MM.1S (cell line): Measurements from ENCODE around the gene METAP2.

Source experiments
- DNase-seq: peaks from one replicate; pipeline ENCODE4 v3.0.0-alpha.2; 2015
- H2AFZ ChIP-seq: fragments of 300-600 bp; sonication (generic); 2 replicates; pipeline ENCODE4 v1.6.0; 2016; ENCODE audit warnings: antibody characterized with exemption, low read length
- H3F3A ChIP-seq: fragments of 300-600 bp; sonication (generic); 2 replicates; pipeline ENCODE4 v1.6.1; 2016; ENCODE audit warnings: mild to moderate bottlenecking, antibody characterized with exemption, low read length, moderate library complexity, mixed read lengths; ENCODE audit not compliant: insufficient read depth
- H3K27ac ChIP-seq: fragments of 300-600 bp; sonication (generic); 2 replicates; pipeline ENCODE4 v1.5.1; 2016; ENCODE audit warnings: mild to moderate bottlenecking, low read length
- H3K27me3 ChIP-seq: fragments of 300-600 bp; sonication (generic); replicated peaks from 2 replicates; pipeline ENCODE4 v1.6.0; 2016; ENCODE audit warnings: low read length; ENCODE audit not compliant: insufficient read depth
- H3K36me3 ChIP-seq: fragments of 300-600 bp; sonication (generic); replicated peaks from 2 replicates; pipeline ENCODE4 v1.6.1; 2016; ENCODE audit warnings: mild to moderate bottlenecking, low read length, mixed read lengths; ENCODE audit not compliant: insufficient read depth
- H3K4me1 ChIP-seq: fragments of 300-600 bp; sonication (generic); 2 replicates; pipeline ENCODE4 v1.6.1; 2016; ENCODE audit warnings: low read length, mixed read lengths
- H3K4me2 ChIP-seq: fragments of 300-600 bp; sonication (generic); 2 replicates; pipeline ENCODE4 v1.6.0; 2016; ENCODE audit warnings: low read depth, low read length
- H3K4me3 ChIP-seq: fragments of 300-600 bp; sonication (generic); 2 replicates; pipeline ENCODE4 v1.5.1; 2016; ENCODE audit warnings: low read length, mixed read lengths
- H3K79me2 ChIP-seq: fragments of 300-600 bp; sonication (generic); 2 replicates; pipeline ENCODE4 v1.6.1; 2016; ENCODE audit warnings: mixed run types, low read length, mixed read lengths
- H3K9ac ChIP-seq: fragments of 300-600 bp; sonication (generic); 2 replicates; pipeline ENCODE4 v1.6.1; 2016; ENCODE audit warnings: low read length, mixed read lengths
- H3K9me2 ChIP-seq: fragments of 300-600 bp; sonication (generic); replicated peaks from 2 replicates; pipeline ENCODE4 v1.6.1; 2016; ENCODE audit warnings: mild to moderate bottlenecking, low read length, mixed read lengths; ENCODE audit not compliant: insufficient read depth
- H3K9me3 ChIP-seq: fragments of 300-600 bp; sonication (generic); replicated peaks from 2 replicates; pipeline ENCODE4 v1.6.1; 2016; ENCODE audit warnings: mild to moderate bottlenecking, low read length, mixed read lengths; ENCODE audit not compliant: insufficient read depth
- H4K20me1 ChIP-seq: fragments of 300-600 bp; sonication (generic); 2 replicates; pipeline ENCODE4 v1.6.1; 2016; ENCODE audit warnings: mild to moderate bottlenecking, low read length, moderate library complexity, mixed read lengths; ENCODE audit not compliant: insufficient read depth
- CTCF ChIP-seq: fragments of 300-600 bp; sonication (generic); IDR thresholded peaks from 2 replicates; pipeline ENCODE4 v1.5.1; 2016; ENCODE audit warnings: antibody characterized with exemption, low read length, mixed read lengths
- EZH2 ChIP-seq: fragments of 300-600 bp; sonication (generic); optimal IDR thresholded peaks from 2 replicates; pipeline ENCODE3; 2017; ENCODE audit warnings: low read depth, mild to moderate bottlenecking, antibody characterized with exemption, low read length, mixed read lengths
- EZH2phosphoT487 ChIP-seq: fragments of 300-600 bp; sonication (generic); IDR thresholded peaks from 2 replicates; pipeline ENCODE4 v1.6.1; 2018; ENCODE audit warnings: antibody characterized with exemption, low read length

METAP2 gene

DNA sequence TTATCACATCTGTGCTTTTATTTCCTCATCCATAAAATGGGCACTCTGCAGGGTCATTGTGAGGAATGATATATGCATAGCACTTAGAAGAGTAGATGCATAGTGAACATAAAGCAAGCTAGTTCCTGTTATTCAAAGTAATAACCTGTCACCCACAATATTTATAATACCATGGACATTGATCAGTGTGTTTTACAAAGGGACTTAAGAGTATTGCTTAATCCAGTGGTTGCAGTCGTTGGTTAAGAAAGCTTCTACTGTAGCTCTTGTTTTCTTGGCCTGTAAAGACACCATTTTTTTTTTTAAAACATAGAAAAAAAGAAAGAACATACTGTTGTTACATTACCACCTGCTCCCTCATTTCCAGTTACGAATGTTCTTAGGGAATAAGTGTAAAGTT, 13.1 kb downstream of the METAP2 start:
- H3K4me2 ChIP-seq: no peak overlapping the region
- no peak for DNase-seq

DNA sequence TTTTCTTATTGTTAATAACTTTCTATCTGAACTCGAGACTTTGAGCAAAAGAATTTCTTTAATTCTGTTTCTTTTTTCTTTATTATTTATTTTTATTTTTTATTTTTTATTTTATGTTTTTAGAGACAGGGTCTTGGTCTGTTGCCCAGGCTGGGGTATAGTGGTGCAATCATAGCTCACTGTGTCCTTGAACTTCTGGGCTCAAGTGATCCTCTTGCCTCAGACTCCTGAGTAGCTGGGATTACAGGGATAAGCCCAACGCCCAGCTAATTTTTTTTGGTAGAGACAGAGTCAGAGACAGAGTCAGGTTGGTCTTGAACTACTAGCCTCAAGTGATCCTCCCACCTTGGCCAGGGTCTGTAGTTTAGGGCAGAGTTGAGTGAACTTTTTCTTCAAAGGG, 18.5 kb downstream of the METAP2 start:
- H3K4me3 ChIP-seq: no peak overlapping the region
- H3F3A ChIP-seq: no peaks in the 10 kb centered on the region
- no peaks in the 10 kb centered on the region for H3K27me3 ChIP-seq
- H3K4me2 ChIP-seq: no peak overlapping the region
- H3K9me3 ChIP-seq: no peaks in the 10 kb centered on the region
- no peak overlapping the region for H2AFZ ChIP-seq
- no peaks in the 10 kb centered on the region for H3K79me2 ChIP-seq
- no peak overlapping the region for H3K27ac ChIP-seq
- H4K20me1 ChIP-seq: no peaks in the 10 kb centered on the region
- no peak for TF ChIP-seq CTCF
- no peak for TF ChIP-seq EZH2
- no peak for TF ChIP-seq EZH2phosphoT487
- no peaks in the 10 kb centered on the region for H3K9me2 ChIP-seq
- DNase-seq: no peak
- no peaks in the 10 kb centered on the region for H3K4me1 ChIP-seq
- peaks cover 16% of the 10 kb centered on the region; the same call in 1 of the 2 replicates for H3K36me3 ChIP-seq
- no peak overlapping the region for H3K9ac ChIP-seq

More for the DNA sequence above, 13.1 kb downstream of the METAP2 start:
- Histone ChIP-seq H3K36me3 (peaks cover 6% of the 10 kb centered on the region; the same call in 1 of the 2 replicates), H3F3A (no peaks in the 10 kb centered on the region), H3K9ac (no peak overlapping the region), H3K4me1 (no peaks in the 10 kb centered on the region), H3K9me3 (no peaks in the 10 kb centered on the region), H3K27ac (no peak overlapping the region), H4K20me1 (no peaks in the 10 kb centered on the region), H3K79me2 (peaks cover 33% of the 10 kb centered on the region), H3K4me3 (no peak overlapping the region), H3K27me3 (no peaks in the 10 kb centered on the region), H2AFZ (no peak overlapping the region), H3K9me2 (no peaks in the 10 kb centered on the region)
- TF ChIP-seq EZH2phosphoT487 (no peak), EZH2 (no peak), CTCF (no peak)

- H3K9ac ChIP-seq: no peak overlapping the region
- H3K27me3 ChIP-seq: no peaks in the 10 kb centered on the region
- no peak overlapping the region for H2AFZ ChIP-seq
- no peak overlapping the region for H3K4me3 ChIP-seq
- no peaks in the 10 kb centered on the region for H3F3A ChIP-seq
- H3K27ac ChIP-seq: no peak overlapping the region
- no peaks in the 10 kb centered on the region for H3K4me1 ChIP-seq
- H3K9me3 ChIP-seq: no peaks in the 10 kb centered on the region
- no peaks in the 10 kb centered on the region for H4K20me1 ChIP-seq
- no peak overlapping the region for H3K4me2 ChIP-seq
- TF ChIP-seq CTCF (no peak), EZH2phosphoT487 (no peak), EZH2 (no peak)
- H3K9me2 ChIP-seq: no peaks in the 10 kb centered on the region
- H3K79me2 ChIP-seq: 0 out of 2 replicates have a peak, but pooled peaks cover 6% of the 10 kb centered on the region
- DNase-seq: no peak
- peaks cover 13% of the 10 kb centered on the region; the same call in 1 of the 2 replicates for H3K36me3 ChIP-seq
Observed at GRCh38 chr12:95494888-95495287, 20.9 kb downstream of the METAP2 start.
